KMS-11 (cell line): ENCODE measurements around the gene CISTR.
A peak's percentile ranks its signal among the peaks of the same experiment; 100 is the strongest.

Source experiments
- H2AFZ ChIP-seq: fragments of 200-600 bp; sonication (generic); 2 replicates; pipeline ENCODE4 v1.6.1; 2016; ENCODE audit warnings: antibody characterized with exemption, mixed run types, low read depth
- H3K27ac ChIP-seq: fragments of 200-600 bp; sonication (generic); 2 replicates; pipeline ENCODE4 v1.6.1; 2016; ENCODE audit warnings: mild to moderate bottlenecking, mixed run types
- H3K27me3 ChIP-seq: fragments of 200-600 bp; sonication (generic); 2 replicates; pipeline ENCODE4 v1.6.1; 2017; ENCODE audit warnings: mild to moderate bottlenecking, low read depth, mixed run types, moderate library complexity; ENCODE audit not compliant: insufficient read depth
- H3K36me3 ChIP-seq: fragments of 200-600 bp; sonication (generic); 2 replicates; pipeline ENCODE4 v1.6.1; 2017; ENCODE audit warnings: mild to moderate bottlenecking, mixed run types; ENCODE audit not compliant: insufficient read depth
- H3K4me1 ChIP-seq: fragments of 200-600 bp; sonication (generic); 2 replicates; pipeline ENCODE4 v1.6.1; 2016; ENCODE audit warnings: mild to moderate bottlenecking, low read depth, mixed run types; ENCODE audit not compliant: poor library complexity, severe bottlenecking
- H3K4me2 ChIP-seq: fragments of 200-600 bp; sonication (generic); 2 replicates; pipeline ENCODE4 v1.7.0; 2016; ENCODE audit warnings: mild to moderate bottlenecking, mixed run types
- H3K4me3 ChIP-seq: fragments of 200-600 bp; sonication (generic); IDR thresholded peaks from 2 replicates; pipeline ENCODE4 v1.6.1; 2017; ENCODE audit warnings: low read depth, low read length, mixed read lengths; ENCODE audit not compliant: insufficient read depth
- H3K79me2 ChIP-seq: fragments of 200-600 bp; sonication (generic); 2 replicates; pipeline ENCODE4 v1.6.1; 2016; ENCODE audit warnings: low read depth, mixed run types; ENCODE audit not compliant: insufficient read depth
- H3K9ac ChIP-seq: fragments of 200-600 bp; sonication (generic); 2 replicates; pipeline ENCODE4 v1.6.1; 2016; ENCODE audit warnings: mild to moderate bottlenecking, mixed run types
- H4K20me1 ChIP-seq: fragments of 200-600 bp; sonication (generic); 2 replicates; pipeline ENCODE4 v1.6.1; 2016; ENCODE audit warnings: mild to moderate bottlenecking, mixed run types; ENCODE audit not compliant: insufficient read depth
- CTCF ChIP-seq: fragments of 200-600 bp; sonication (generic); conservative IDR thresholded peaks from 2 replicates; pipeline ENCODE4 v1.6.1; 2017; ENCODE audit warnings: low read depth, mild to moderate bottlenecking, antibody characterized with exemption, low read length, moderate library complexity, mixed read lengths

The CISTR gene

GRCh38 chr12:53733807-53734200 lies 18.0 kb downstream of the CISTR start:
- Histone ChIP-seq H3K36me3 (no peaks in the 10 kb centered on the region), H3K27me3 (peaks cover 20% of the 10 kb centered on the region), H3K9ac (no peak overlapping the region), H3K79me2 (no peaks in the 10 kb centered on the region), H2AFZ (no peak overlapping the region), H3K4me2 (no peak overlapping the region), H3K4me1 (peaks cover 3% of the 10 kb centered on the region), H4K20me1 (no peaks in the 10 kb centered on the region), H3K27ac (no peak overlapping the region), H3K4me3 (no peak overlapping the region)
- no peak for TF ChIP-seq CTCF

- Histone ChIP-seq H3K4me2 (no peak overlapping the region), H3K27me3 (peaks cover 14% of the 10 kb centered on the region), H3K27ac (no peak overlapping the region), H3K4me1 (no peaks in the 10 kb centered on the region), H3K79me2 (no peaks in the 10 kb centered on the region), H3K9ac (no peak overlapping the region), H4K20me1 (no peaks in the 10 kb centered on the region), H3K4me3 (no peak overlapping the region), H3K36me3 (no peaks in the 10 kb centered on the region), H2AFZ (no peak overlapping the region)
- no peak for TF ChIP-seq CTCF
These were observed 18.6 kb downstream of the CISTR start for GRCh38 chr12:53733051-53733806.

- no peaks in the 10 kb centered on the region for H3K27me3 ChIP-seq
- no peak overlapping the region for H3K9ac ChIP-seq
- H3K79me2 ChIP-seq, result no peaks in the 10 kb centered on the region
- no peak overlapping the region for H2AFZ ChIP-seq
- H3K4me2 ChIP-seq, result no peak overlapping the region
- no peak overlapping the region for H3K4me3 ChIP-seq
- no peak overlapping the region for H3K27ac ChIP-seq
- H3K4me1 ChIP-seq, result peaks cover 18% of the 10 kb centered on the region
- H3K36me3 ChIP-seq, result no peaks in the 10 kb centered on the region
- no peaks in the 10 kb centered on the region for H4K20me1 ChIP-seq
- TF ChIP-seq CTCF, result no peak
These were observed 22.1 kb downstream of the CISTR start for GRCh38 chr12:53729644-53730043.

DNA sequence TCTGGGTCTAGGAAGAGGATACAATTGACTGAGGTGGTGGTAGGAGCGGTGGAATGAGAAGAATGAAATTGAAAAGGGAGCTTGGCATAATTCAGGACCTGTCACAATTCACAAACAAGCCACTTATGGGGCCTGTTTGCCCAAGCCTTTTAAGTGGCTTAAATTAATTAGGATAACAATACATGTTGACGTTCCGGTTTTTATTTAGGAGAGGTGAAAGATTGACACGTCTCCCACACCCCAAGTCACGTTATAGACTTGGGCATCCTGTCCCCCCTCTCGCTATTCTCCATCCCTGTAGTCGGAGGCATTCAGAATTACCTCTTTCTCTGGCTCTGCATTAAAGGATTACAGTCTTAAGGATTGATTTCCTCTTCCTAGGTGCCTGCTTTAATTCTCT lies 23.6 kb downstream of the CISTR start:
- no peak overlapping the region for H3K4me3 ChIP-seq
- peak overlapping the region; percentile 9; the same call in 1 of the 2 replicates for H3K9ac ChIP-seq
- no peaks in the 10 kb centered on the region for H4K20me1 ChIP-seq
- TF ChIP-seq CTCF, result no peak
- H3K27ac ChIP-seq, result no peak overlapping the region; the same call in 1 of the 2 replicates
- H3K4me1 ChIP-seq, result peaks cover 28% of the 10 kb centered on the region
- H2AFZ ChIP-seq, result peak overlapping the region; percentile 84
- no peaks in the 10 kb centered on the region for H3K79me2 ChIP-seq
- H3K4me2 ChIP-seq, result peak overlapping the region; percentile 64
- H3K36me3 ChIP-seq, result no peaks in the 10 kb centered on the region
- H3K27me3 ChIP-seq, result no peaks in the 10 kb centered on the region
